IPS-15b (cell line): Measurements from ENCODE around the gene ARHGAP28.

Experiments used
- H3K27me3 ChIP-seq: one replicate; pipeline ENCODE4 v1.6.1; 2013; ENCODE audit warnings: low read length; ENCODE audit not compliant: control insufficient read depth, insufficient read depth
- H3K36me3 ChIP-seq: one replicate; pipeline ENCODE4 v1.6.1; 2013; ENCODE audit warnings: low read length; ENCODE audit not compliant: control insufficient read depth, insufficient read depth
- H3K4me1 ChIP-seq: one replicate; pipeline ENCODE4 v1.6.1; 2013; ENCODE audit warnings: mild to moderate bottlenecking, low read length; ENCODE audit not compliant: control insufficient read depth, insufficient read depth
- H3K4me3 ChIP-seq: one replicate; pipeline ENCODE4 v1.5.1; 2013; ENCODE audit warnings: low read depth, low read length
- H3K9ac ChIP-seq: one replicate; pipeline ENCODE4 v1.6.1; 2013; ENCODE audit warnings: low read depth, mild to moderate bottlenecking, low read length
- H3K9me3 ChIP-seq: one replicate; pipeline ENCODE4 v1.6.1; 2013; ENCODE audit warnings: mild to moderate bottlenecking, low read length; ENCODE audit not compliant: control insufficient read depth, insufficient read depth

The ARHGAP28 gene

GRCh38 chr18:6719910-6720683 is 9.4 kb upstream of the ARHGAP28 start:
- H3K9ac ChIP-seq: no peak overlapping the region
- H3K27me3 ChIP-seq: no peaks in the 10 kb centered on the region
- no peaks in the 10 kb centered on the region for H3K36me3 ChIP-seq

DNA sequence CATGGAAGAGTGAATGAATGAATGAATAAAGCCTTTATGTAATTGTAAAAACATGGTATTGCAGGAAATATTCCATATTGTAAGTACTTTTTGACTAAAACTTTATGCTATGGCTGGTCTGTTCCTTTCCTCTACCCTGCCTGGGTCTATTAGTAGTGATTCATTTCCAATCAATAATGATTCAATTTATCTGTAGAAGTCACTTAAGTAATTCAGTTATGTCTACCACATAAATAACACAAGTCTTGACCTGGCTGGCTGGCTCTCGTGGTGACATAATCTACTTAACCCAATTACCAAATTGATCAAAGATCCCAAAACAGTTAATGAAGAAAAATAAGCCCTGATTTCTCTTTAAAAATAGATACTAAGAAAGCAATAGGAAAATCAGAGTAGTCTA is 7.8 kb upstream of the ARHGAP28 start:
- Histone ChIP-seq H3K4me3 (no peak overlapping the region), H3K9ac (no peak overlapping the region), H3K9me3 (no peaks in the 10 kb centered on the region), H3K27me3 (no peaks in the 10 kb centered on the region), H3K4me1 (peaks cover 2% of the 10 kb centered on the region), H3K36me3 (no peaks in the 10 kb centered on the region)

More at GRCh38 chr18:6719910-6720683, 9.4 kb upstream of the ARHGAP28 start:
- Histone ChIP-seq H3K9me3 (no peaks in the 10 kb centered on the region), H3K4me3 (no peak overlapping the region), H3K4me1 (peaks cover 2% of the 10 kb centered on the region)

DNA sequence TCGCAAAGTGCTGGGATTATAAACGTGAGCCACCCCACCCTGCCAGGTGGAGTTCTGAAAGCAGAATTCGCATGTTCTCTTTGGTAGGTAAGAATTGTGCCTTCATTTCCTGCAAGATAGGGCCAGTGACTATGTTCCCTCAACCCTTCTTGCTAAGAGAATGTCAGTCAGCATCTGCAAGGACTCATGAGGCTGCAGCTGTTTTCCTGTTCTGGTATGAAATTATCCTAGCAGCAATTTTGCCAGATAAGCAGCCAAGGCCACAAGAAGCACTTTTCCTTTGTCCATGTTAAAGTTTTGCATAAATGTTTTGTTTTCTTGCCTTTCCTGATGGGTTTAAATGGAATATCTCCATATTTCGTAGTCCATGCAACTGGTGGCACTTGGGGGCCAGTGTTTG is 6.8 kb upstream of the ARHGAP28 start:
- H3K4me3 ChIP-seq: no peak overlapping the region
- no peaks in the 10 kb centered on the region for H3K36me3 ChIP-seq
- H3K27me3 ChIP-seq: no peaks in the 10 kb centered on the region
- no peak overlapping the region for H3K9ac ChIP-seq
- H3K4me1 ChIP-seq: peaks cover 2% of the 10 kb centered on the region
- H3K9me3 ChIP-seq: no peaks in the 10 kb centered on the region

GRCh38 chr18:6724331-6724730 is 5.2 kb upstream of the ARHGAP28 start:
- H3K27me3 ChIP-seq: no peaks in the 10 kb centered on the region
- H3K4me1 ChIP-seq: peaks cover 6% of the 10 kb centered on the region
- no peaks in the 10 kb centered on the region for H3K36me3 ChIP-seq

GRCh38 chr18:6728331-6728730 is 1.2 kb upstream of the ARHGAP28 start:
- H3K9ac ChIP-seq: no peak overlapping the region

More at GRCh38 chr18:6724331-6724730, 5.2 kb upstream of the ARHGAP28 start:
- H3K9ac ChIP-seq: no peak overlapping the region
- H3K9me3 ChIP-seq: no peaks in the 10 kb centered on the region
- no peak overlapping the region for H3K4me3 ChIP-seq

GRCh38 chr18:6728809-6729246 is 688 bp upstream of the ARHGAP28 start:
- peak overlapping the region; percentile 88 for H3K4me3 ChIP-seq
- no peaks in the 10 kb centered on the region for H3K27me3 ChIP-seq
- H3K9ac ChIP-seq: peak overlapping the region; percentile 61
- H3K4me1 ChIP-seq: peaks cover 12% of the 10 kb centered on the region
- H3K9me3 ChIP-seq: no peaks in the 10 kb centered on the region
- H3K36me3 ChIP-seq: no peaks in the 10 kb centered on the region

More at GRCh38 chr18:6728331-6728730, 1.2 kb upstream of the ARHGAP28 start:
- H3K4me3 ChIP-seq: no peak overlapping the region
- no peaks in the 10 kb centered on the region for H3K27me3 ChIP-seq
- H3K36me3 ChIP-seq: no peaks in the 10 kb centered on the region
- H3K4me1 ChIP-seq: peaks cover 12% of the 10 kb centered on the region
- no peaks in the 10 kb centered on the region for H3K9me3 ChIP-seq

- peak overlapping the region; percentile 88 for H3K4me3 ChIP-seq
- H3K9ac ChIP-seq: no peak overlapping the region
- peaks cover 20% of the 10 kb centered on the region for H3K4me1 ChIP-seq
- H3K36me3 ChIP-seq: no peaks in the 10 kb centered on the region
- H3K27me3 ChIP-seq: no peaks in the 10 kb centered on the region
- no peaks in the 10 kb centered on the region for H3K9me3 ChIP-seq
These were observed 1.1 kb downstream of the ARHGAP28 start for GRCh38 chr18:6730416-6731221.

GRCh38 chr18:6731222-6731596 is 1.7 kb downstream of the ARHGAP28 start:
- H3K9me3 ChIP-seq: no peaks in the 10 kb centered on the region
- no peak overlapping the region for H3K9ac ChIP-seq
- H3K4me1 ChIP-seq: peaks cover 20% of the 10 kb centered on the region
- no peaks in the 10 kb centered on the region for H3K27me3 ChIP-seq
- H3K4me3 ChIP-seq: no peak overlapping the region
- H3K36me3 ChIP-seq: no peaks in the 10 kb centered on the region

- Histone ChIP-seq H3K4me1 (peaks cover 20% of the 10 kb centered on the region), H3K9ac (no peak overlapping the region), H3K9me3 (no peaks in the 10 kb centered on the region), H3K4me3 (no peak overlapping the region), H3K36me3 (no peaks in the 10 kb centered on the region), H3K27me3 (no peaks in the 10 kb centered on the region)
These were observed 3.4 kb downstream of the ARHGAP28 start for GRCh38 chr18:6732952-6733351.

GRCh38 chr18:6733758-6734157 is 4.2 kb downstream of the ARHGAP28 start:
- Histone ChIP-seq H3K4me1 (peaks cover 16% of the 10 kb centered on the region), H3K4me3 (no peak overlapping the region)

DNA sequence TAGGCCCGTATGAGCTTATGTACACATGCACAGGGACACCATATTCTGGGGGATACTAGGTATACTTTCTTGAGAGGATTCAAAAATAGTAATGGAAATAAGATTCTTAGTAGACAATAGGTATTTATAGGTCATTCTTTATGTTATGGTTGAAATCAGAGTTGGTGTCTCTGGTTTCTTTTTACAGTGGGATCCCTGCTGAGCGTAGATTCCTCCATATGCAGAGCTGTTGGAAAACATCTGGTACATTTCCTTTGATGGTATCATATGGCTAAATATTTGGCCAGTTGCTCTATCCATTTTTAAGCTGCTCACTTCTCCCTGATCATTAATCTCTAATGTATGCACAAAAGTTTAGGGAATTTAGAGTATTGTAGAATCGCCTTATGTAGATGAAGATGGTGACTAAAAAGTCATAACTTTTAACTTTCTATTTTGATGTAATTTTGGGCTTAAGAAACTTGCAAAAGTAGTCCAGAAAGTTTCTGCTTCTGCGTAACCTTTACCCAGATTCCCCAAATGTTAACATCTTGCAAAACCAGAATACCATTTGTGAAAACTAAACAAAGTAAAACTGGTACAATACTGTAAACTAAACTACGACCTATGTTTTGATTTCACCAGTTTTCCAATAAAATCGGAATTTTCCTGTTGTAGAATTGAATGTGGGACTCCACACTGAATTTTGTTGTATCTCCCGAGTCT is 5.4 kb downstream of the ARHGAP28 start:
- Histone ChIP-seq H3K9me3 (no peaks in the 10 kb centered on the region), H3K27me3 (no peaks in the 10 kb centered on the region), H3K4me1 (peaks cover 16% of the 10 kb centered on the region), H3K4me3 (no peak overlapping the region), H3K9ac (no peak overlapping the region), H3K36me3 (no peaks in the 10 kb centered on the region)

More at GRCh38 chr18:6733758-6734157, 4.2 kb downstream of the ARHGAP28 start:
- no peak overlapping the region for H3K9ac ChIP-seq
- H3K9me3 ChIP-seq: no peaks in the 10 kb centered on the region
- H3K27me3 ChIP-seq: no peaks in the 10 kb centered on the region
- H3K36me3 ChIP-seq: no peaks in the 10 kb centered on the region
